GM19240 (cell line): ENCODE data around the gene CCDC57.
"Not testable (repeated sequence)": the region's sequence is repeated elsewhere in the genome, so short reads cannot be mapped to it uniquely, and the experiment has no call there.

ENCODE experiments used
- DNase-seq: peaks from one replicate; pipeline ENCODE4 v3.0.0; 2011; ENCODE audit warnings: low spot score; ENCODE audit not compliant: insufficient read length

The CCDC57 gene

GRCh38 chr17:82204831-82205719, 7.6 kb downstream of the CCDC57 start:
- no peak for DNase-seq

- DNase-seq, result no peak
Measured at GRCh38 chr17:82203920-82204319, 8.7 kb downstream of the CCDC57 start.

- no peak for DNase-seq
Measured at GRCh38 chr17:82202981-82203380, 9.7 kb downstream of the CCDC57 start.

GRCh38 chr17:82201498-82201910, 11.1 kb downstream of the CCDC57 start:
- no peak for DNase-seq

- no peak for DNase-seq
Measured at GRCh38 chr17:82200743-82201497, 11.7 kb downstream of the CCDC57 start.

GRCh38 chr17:82200135-82200534, 12.5 kb downstream of the CCDC57 start:
- DNase-seq, result no peak

GRCh38 chr17:82199496-82199895, 13.1 kb downstream of the CCDC57 start:
- DNase-seq, result no peak

- no peak for DNase-seq
Measured at GRCh38 chr17:82198092-82198491, 14.6 kb downstream of the CCDC57 start.

GRCh38 chr17:82195675-82196672, 16.7 kb downstream of the CCDC57 start:
- DNase-seq, result no peak

GRCh38 chr17:82194765-82195164, 17.9 kb downstream of the CCDC57 start:
- no peak for DNase-seq

- no peak for DNase-seq
Measured at GRCh38 chr17:82193520-82194220, 19.0 kb downstream of the CCDC57 start.

- not testable (repeated sequence) for DNase-seq
Measured at GRCh38 chr17:82193050-82193449, 19.6 kb downstream of the CCDC57 start.

- DNase-seq, result no peak
Measured at GRCh38 chr17:82188001-82188961, 24.4 kb downstream of the CCDC57 start.

- no peak for DNase-seq
Measured at GRCh38 chr17:82187500-82187899, 25.1 kb downstream of the CCDC57 start.

GRCh38 chr17:82186221-82186620, 26.4 kb downstream of the CCDC57 start:
- no peak for DNase-seq

- DNase-seq, result no peak
Measured at GRCh38 chr17:82184761-82185160, 27.9 kb downstream of the CCDC57 start.

GRCh38 chr17:82180776-82181528, 31.7 kb downstream of the CCDC57 start:
- DNase-seq, result no peak

- DNase-seq, result no peak
Measured at GRCh38 chr17:82179946-82180475, 32.6 kb downstream of the CCDC57 start.
